Measurements from ENCODE around the gene FXR1. TPM values are rescaled to one million over a fixed set of nuclear protein-coding genes. Genes with fewer than 3 reads are reported as not detected.

Gene FXR1
- total RNA-seq, 4 donors from 2014 or later: 14.2 to 106 (median 58.9) TPM

DNA sequence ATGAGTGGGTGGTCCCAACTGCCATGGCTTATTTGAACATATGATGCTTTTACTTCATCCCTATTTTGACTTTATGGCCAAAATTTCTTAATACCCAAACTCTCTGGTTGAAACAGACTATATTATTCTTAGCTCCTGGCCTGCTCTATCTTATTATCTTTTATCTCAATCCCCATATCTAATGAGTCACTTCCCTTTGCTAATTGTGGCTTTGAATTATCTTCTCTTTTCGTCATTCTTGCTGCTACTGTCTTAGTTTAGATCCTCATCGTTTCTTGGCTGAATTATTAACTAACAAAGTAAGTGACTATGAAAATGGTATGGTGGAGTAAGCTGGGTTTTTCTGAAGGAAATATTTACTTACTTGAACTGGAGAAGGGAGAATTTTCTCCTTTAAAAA, 105.2 kb downstream of the FXR1 start:
- TF ChIP-seq CTCF (IDR thresholded peaks at IDR 0.05) (no peak), POLR2A (IDR thresholded peaks at IDR 0.05) (no peak), POLR2AphosphoS5 (IDR thresholded peaks at IDR 0.05) (no peak), EP300 (IDR thresholded peaks at IDR 0.05; ENCODE audit: low read depth) (no peak)
- intact Hi-C loops (cut with DNase I; ENCODE audit: low total_unique reads) (loop anchor here (5.0 kb wide), 1 partner anchor 740 kb away; no protein-coding TSS in a partner anchor), in situ Hi-C loops (cut with MboI; ENCODE audit: low pct_ligation_motif_present in 1 of 4, low pct_unique_long_range_greater_than_20kb in 1 of 4, low sequenced_read_pairs in 3 of 4) (no loop called here)
- DNase-seq: no peak
- Histone ChIP-seq H3K27me3 (no peaks in the 10 kb centered on the region), H3K36me3 (no peaks in the 10 kb centered on the region), H3K4me1 (no peaks in the 10 kb centered on the region), H3K27ac (no peak overlapping the region), H3K4me3 (no peak overlapping the region), H3K9me3 (no peaks in the 10 kb centered on the region)
- 51 to 62% methylated on average over 2 of the region's 2 CpGs for WGBS, 2 donors (ENCODE audit: low coverage in 1 of 2)

DNA sequence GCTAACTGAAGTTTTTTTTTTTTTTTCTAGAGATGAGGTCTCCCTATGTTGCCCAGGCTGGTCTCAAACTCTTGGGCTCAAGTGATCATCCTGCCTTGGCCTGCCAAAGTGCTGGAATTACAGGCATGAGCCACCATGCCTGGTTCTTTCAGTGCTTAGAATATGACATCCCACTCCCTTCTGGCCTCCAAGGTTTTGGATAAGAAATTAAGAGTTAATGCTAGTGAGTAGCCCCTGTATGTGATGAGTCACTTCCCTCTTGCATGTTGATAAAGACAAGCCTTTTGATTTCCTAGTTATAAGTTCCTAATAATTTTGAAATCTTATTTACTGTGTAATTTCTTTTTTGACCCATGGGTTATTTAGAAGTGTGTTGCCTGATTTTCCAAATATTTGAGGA, 112.7 kb downstream of the FXR1 start:
- H3K27me3 ChIP-seq: no peaks in the 10 kb centered on the region
- in situ Hi-C loops (cut with MboI; ENCODE audit: low pct_ligation_motif_present in 1 of 4, low pct_unique_long_range_greater_than_20kb in 1 of 4, low sequenced_read_pairs in 3 of 4): no loop called here
- TF ChIP-seq CTCF (IDR thresholded peaks at IDR 0.05) (no peak), EP300 (IDR thresholded peaks at IDR 0.05; ENCODE audit: low read depth) (no peak), POLR2A (IDR thresholded peaks at IDR 0.05) (no peak), POLR2AphosphoS5 (IDR thresholded peaks at IDR 0.05) (no peak)

DNA sequence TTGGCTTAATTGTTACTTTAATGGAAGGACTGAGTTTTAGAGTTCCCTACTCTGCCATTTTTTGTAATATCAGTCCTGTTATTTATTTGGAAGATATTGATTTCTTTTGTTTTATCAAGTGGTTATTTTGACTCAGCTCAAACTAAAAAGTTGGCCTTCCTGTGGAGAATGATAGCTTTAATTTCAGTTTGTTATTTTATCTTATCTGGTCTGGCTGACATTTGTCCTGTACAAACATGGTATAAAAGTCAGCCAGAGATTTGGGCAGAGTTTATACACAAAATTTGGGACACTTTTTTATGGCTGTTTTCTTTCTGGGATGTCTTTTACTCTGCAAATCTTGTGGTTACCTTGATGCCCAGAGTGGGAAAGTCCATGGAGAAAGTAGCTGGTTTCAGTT, 118.5 kb downstream of the FXR1 start:
- in situ Hi-C loops (cut with MboI; ENCODE audit: low pct_ligation_motif_present in 1 of 4, low pct_unique_long_range_greater_than_20kb in 1 of 4, low sequenced_read_pairs in 3 of 4) (no loop called here), intact Hi-C loops (cut with DNase I; ENCODE audit: low total_unique reads) (no loop called here)
- TF ChIP-seq POLR2A (IDR thresholded peaks at IDR 0.05) (no peak), EP300 (IDR thresholded peaks at IDR 0.05; ENCODE audit: low read depth) (no peak), POLR2AphosphoS5 (IDR thresholded peaks at IDR 0.05) (no peak), CTCF (IDR thresholded peaks at IDR 0.05) (no peak)

More for the DNA sequence above, 112.7 kb downstream of the FXR1 start:
- DNase-seq: no peak
- H3K36me3 ChIP-seq: no peaks in the 10 kb centered on the region
- intact Hi-C loops (cut with DNase I; ENCODE audit: low total_unique reads): no loop called here
- H3K4me3 ChIP-seq: no peak overlapping the region
- H3K4me1 ChIP-seq: no peaks in the 10 kb centered on the region
- H3K9me3 ChIP-seq: peaks cover 0 to 3% of the 10 kb centered on the region in 2 donors
- H3K27ac ChIP-seq: no peak overlapping the region

More for the DNA sequence above, 118.5 kb downstream of the FXR1 start:
- Histone ChIP-seq H3K36me3 (no peaks in the 10 kb centered on the region), H3K27ac (no peak overlapping the region), H3K4me1 (no peaks in the 10 kb centered on the region), H3K9me3 (peaks cover 0 to 3% of the 10 kb centered on the region in 2 donors), H3K27me3 (no peaks in the 10 kb centered on the region), H3K4me3 (no peak overlapping the region)
- no peak for DNase-seq

Other genes starting within 250 kb of the FXR1 start
- gene CCDC39, start 233.2 kb upstream of the FXR1 start, total RNA-seq: under 1 TPM in 1 of 4 donors, not detected in 3; 0.27 TPM
- 10 to 100 TPM; 21.7 to 49.4 (median 30.9) TPM for gene DNAJC19, start 77.1 kb downstream of the FXR1 start, total RNA-seq